ENCODE results near the gene ST6GALNAC6.

GRCh38 chr9:127945942-127946341, 46.5 kb upstream of the ST6GALNAC6 start:
- no peak for TF ChIP-seq CTCF (IDR thresholded peaks at IDR 0.05 in 2 of 3, conservative IDR thresholded peaks at IDR 0.05 in 1 of 3; ENCODE audit: borderline replicate concordance in 1 of 3, insufficient read depth in 1 of 3, low read depth in 2 of 3, low read length in 2 of 3)
- no peak for TF ChIP-seq RAD21 (IDR thresholded peaks at IDR 0.05; ENCODE audit: low read depth)
- no peak for TF ChIP-seq MAX (IDR thresholded peaks at IDR 0.05)
- no peak for TF ChIP-seq ZBTB33 (IDR thresholded peaks at IDR 0.05; ENCODE audit: extremely low read depth, insufficient replicate concordance, low read length)
- TF ChIP-seq TCF7L2 (IDR thresholded peaks at IDR 0.05; ENCODE audit: borderline replicate concordance, extremely low read depth, insufficient read depth, insufficient read length): no peak
- TF ChIP-seq POLR2AphosphoS5 (IDR thresholded peaks at IDR 0.05; ENCODE audit: low read depth, low read length): no peak
